GM12872 (cell line): ENCODE results near the gene CYP2R1.

Experiments used
- TF ChIP-seq, protein P1 (sequence below): IDR thresholded peaks from 3 replicates; pipeline ENCODE4 v1.5.1; 2011; ENCODE audit warnings: low read depth, mild to moderate bottlenecking, low read length, moderate library complexity; ENCODE audit not compliant: insufficient read depth

Gene CYP2R1

GRCh38 chr11:14904745-14905103 lies 12.7 kb upstream of the CYP2R1 start:
- TF ChIP-seq, protein P1, sequence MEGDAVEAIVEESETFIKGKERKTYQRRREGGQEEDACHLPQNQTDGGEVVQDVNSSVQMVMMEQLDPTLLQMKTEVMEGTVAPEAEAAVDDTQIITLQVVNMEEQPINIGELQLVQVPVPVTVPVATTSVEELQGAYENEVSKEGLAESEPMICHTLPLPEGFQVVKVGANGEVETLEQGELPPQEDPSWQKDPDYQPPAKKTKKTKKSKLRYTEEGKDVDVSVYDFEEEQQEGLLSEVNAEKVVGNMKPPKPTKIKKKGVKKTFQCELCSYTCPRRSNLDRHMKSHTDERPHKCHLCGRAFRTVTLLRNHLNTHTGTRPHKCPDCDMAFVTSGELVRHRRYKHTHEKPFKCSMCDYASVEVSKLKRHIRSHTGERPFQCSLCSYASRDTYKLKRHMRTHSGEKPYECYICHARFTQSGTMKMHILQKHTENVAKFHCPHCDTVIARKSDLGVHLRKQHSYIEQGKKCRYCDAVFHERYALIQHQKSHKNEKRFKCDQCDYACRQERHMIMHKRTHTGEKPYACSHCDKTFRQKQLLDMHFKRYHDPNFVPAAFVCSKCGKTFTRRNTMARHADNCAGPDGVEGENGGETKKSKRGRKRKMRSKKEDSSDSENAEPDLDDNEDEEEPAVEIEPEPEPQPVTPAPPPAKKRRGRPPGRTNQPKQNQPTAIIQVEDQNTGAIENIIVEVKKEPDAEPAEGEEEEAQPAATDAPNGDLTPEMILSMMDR = peak; percentile 90

GRCh38 chr11:14902650-14903350 lies 10.8 kb upstream of the CYP2R1 start:
- TF ChIP-seq, protein P1 = no peak

- TF ChIP-seq, protein P1 = no peak
Observed at GRCh38 chr11:14898906-14899305, 6.9 kb upstream of the CYP2R1 start.

DNA sequence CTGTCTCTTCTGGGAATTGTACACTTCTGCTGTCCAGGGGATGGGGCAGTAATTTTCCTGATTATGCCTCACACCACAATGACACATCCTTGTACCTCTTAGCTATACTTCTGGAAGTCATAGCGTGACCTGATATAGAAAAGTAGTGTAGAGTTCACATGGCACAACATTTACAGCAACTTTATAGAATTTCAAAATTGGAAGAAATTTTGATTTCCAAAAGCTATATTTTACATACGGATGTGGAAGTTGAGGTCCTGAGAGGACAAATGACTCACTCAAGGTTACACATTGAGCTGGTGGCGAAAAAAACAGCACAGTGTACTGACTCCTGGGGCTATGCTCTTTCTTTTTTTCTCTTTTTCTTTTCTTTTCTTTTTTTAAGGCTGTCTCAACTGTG lies 6.3 kb upstream of the CYP2R1 start:
- TF ChIP-seq, protein P1 = no peak

GRCh38 chr11:14894657-14895598 lies 2.9 kb upstream of the CYP2R1 start:
- TF ChIP-seq, protein P1 = no peak

- TF ChIP-seq, protein P1 = no peak
Observed at GRCh38 chr11:14892577-14892976, 546 bp upstream of the CYP2R1 start.

DNA sequence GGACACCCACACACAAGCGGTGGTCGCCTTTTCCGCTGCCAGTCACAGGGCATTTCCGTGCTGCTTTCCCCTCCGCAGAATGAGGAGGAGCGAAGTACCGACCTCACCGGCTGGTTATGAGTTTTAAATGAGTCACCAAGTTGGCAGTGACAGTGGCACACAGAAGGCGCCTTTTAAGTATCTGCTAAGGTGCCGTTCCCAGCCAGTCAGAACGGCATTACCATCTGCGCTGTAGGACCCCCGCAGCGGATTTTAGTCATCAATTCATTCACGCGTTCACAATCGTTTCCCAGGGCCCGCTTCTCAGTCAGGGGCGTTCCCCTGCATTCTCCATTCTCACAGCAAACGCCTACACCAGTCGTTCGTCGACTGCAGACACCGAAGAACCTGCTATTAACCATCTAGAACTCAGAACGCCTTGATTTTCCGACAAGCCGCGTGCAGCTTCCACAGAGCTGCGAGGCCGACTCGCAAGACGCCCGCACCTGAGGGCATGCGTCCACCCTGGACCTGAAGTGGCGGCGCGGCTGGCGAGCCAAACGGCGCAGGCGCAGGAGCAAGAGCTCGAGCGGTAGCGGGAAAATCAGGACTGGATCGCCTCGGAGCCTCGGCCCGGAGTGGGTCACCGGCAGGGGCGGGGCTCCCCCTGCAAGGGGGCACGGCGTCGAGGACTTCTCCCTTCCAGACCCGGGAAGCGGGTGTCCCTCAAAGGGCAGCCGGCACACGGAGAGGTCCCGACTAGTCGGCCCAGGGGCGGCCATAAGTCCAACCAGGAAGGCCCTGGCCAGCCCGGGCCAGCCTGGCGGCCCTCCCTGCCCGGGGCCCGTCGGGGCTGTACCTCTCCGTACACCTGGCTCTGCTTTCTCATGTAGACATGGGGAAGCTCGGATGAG lies 642 bp downstream of the CYP2R1 start:
- TF ChIP-seq, protein P1 = no peak
